ENCODE results near the gene MIA.

MIA gene

GRCh38 chr19:40750874-40751537 lies 24.3 kb upstream of the MIA start, which contains the start of gene SNRPA:
TSS of gene SNRPA (plus strand) at chr19:40751203. CDS start at chr19:40751409, 206 bp downstream.
- DNase-seq (ENCODE audit: low read depth in 2 of 2), result peak; percentile 98 to 99
- TF ChIP-seq CTCF (IDR thresholded peaks at IDR 0.05; ENCODE audit: low read depth, low read length), result no peak

GRCh38 chr19:40752257-40752781 lies 23.0 kb upstream of the MIA start:
- DNase-seq (ENCODE audit: low read depth in 2 of 2), result no peak
- peak overlapping the region; percentile 77 to 89 for H3K4me3 ChIP-seq (replicated peaks in 1 of 2; ENCODE audit: low read depth in 2 of 2, low read length in 2 of 2)
- no peak for TF ChIP-seq CTCF (IDR thresholded peaks at IDR 0.05; ENCODE audit: low read depth, low read length)

More at GRCh38 chr19:40750874-40751537, 24.3 kb upstream of the MIA start, which contains the start of gene SNRPA:
- peak within 1 kb of the TSS; percentile 77 to 89 for H3K4me3 ChIP-seq (replicated peaks in 1 of 2; ENCODE audit: low read depth in 2 of 2, low read length in 2 of 2)

DNA sequence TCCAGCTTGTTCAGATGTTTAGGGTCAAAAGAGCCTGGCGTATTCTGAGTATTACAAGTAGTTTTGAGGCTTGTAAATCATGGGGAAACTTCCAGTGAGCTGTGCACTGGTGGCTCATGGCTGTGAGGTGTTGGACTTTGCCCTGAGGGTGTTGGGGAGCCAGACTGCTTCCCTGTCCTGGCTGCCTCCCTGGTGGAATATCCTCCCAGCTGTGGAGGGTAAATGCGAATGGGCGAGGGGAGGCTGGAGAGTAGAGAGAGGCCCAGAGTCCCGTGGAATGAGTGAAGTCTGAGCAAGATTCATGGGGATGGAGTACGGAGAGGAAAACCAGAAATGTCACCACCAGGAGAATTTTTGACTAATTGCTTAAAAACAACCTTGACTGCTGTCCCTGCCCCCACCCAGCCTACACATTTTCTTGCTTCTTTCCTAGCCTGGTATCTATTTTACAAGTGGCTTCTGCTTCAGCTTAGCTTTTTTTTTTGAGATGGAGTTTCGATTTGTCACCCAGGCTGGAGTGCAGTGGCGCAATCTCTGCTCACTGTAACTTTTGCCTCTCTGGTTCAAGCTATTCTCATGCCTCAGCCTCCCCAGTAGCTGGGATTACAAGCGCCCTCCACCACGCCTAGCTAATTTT lies 20.6 kb upstream of the MIA start:
- no peak for TF ChIP-seq CTCF (IDR thresholded peaks at IDR 0.05; ENCODE audit: low read depth, low read length)
- no peak overlapping the region for H3K4me3 ChIP-seq (replicated peaks in 1 of 2; ENCODE audit: low read depth in 2 of 2, low read length in 2 of 2)
- DNase-seq (ENCODE audit: low read depth in 2 of 2), result no peak

- TF ChIP-seq CTCF (IDR thresholded peaks at IDR 0.05; ENCODE audit: low read depth, low read length), result no peak
- H3K4me3 ChIP-seq (replicated peaks in 1 of 2; ENCODE audit: low read depth in 2 of 2, low read length in 2 of 2), result no peak overlapping the region
- DNase-seq (ENCODE audit: low read depth in 2 of 2), result no peak
These were observed 20.1 kb upstream of the MIA start for GRCh38 chr19:40755248-40755624.

DNA sequence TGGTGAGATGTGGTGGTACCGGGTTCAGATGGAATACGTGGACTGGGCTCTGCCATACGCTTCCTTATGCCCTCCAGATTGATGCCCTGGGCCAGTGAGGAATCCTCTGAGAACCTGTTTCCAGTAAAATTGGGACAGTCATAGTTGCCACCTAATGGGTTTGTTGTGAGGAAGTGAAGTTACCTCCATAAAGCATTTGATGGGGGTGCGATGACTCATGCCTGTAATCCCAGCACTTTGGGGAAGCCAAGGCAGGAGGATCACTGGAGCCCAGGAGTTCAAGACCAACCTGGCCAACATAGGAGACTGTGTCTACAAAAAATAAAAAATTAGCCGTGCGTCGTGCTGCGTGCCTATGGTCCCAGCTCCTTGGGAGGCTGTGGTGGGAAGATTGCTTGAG lies 19.5 kb upstream of the MIA start:
- TF ChIP-seq CTCF (IDR thresholded peaks at IDR 0.05; ENCODE audit: low read depth, low read length), result no peak
- no peak overlapping the region for H3K4me3 ChIP-seq (replicated peaks in 1 of 2; ENCODE audit: low read depth in 2 of 2, low read length in 2 of 2)
- no peak for DNase-seq (ENCODE audit: low read depth in 2 of 2)

GRCh38 chr19:40756502-40757110 lies 18.7 kb upstream of the MIA start:
- no peak for TF ChIP-seq CTCF (IDR thresholded peaks at IDR 0.05; ENCODE audit: low read depth, low read length)
- DNase-seq (ENCODE audit: low read depth in 2 of 2), result no peak
- H3K4me3 ChIP-seq (replicated peaks in 1 of 2; ENCODE audit: low read depth in 2 of 2, low read length in 2 of 2), result no peak overlapping the region

Measured in cardiac fibroblast (primary cell).